DND-41 (cell line): Measurements from ENCODE around the gene ADAMTSL5.

Source experiments
- ATAC-seq: fragments of 200-7000 bp; cut with Tn5 transposase; 3 replicates; pipeline ENCODE4 v1.9.1; 2021; ENCODE audit warnings: low read depth; ENCODE audit not compliant: insufficient read depth
- DNase-seq: peaks from one replicate; pipeline ENCODE4 v3.0.0-alpha.2; 2020
- H2AFZ ChIP-seq: 2 replicates; pipeline ENCODE4 v1.6.0; 2012; ENCODE audit warnings: low read depth, low read length
- H3K27ac ChIP-seq: 2 replicates; pipeline ENCODE4 v1.5.1; 2012; ENCODE audit warnings: low read length, inconsistent platforms
- H3K27me3 ChIP-seq: fragments of 200-600 bp; sonication (generic); 2 replicates; pipeline ENCODE4 v1.6.0; 2012; ENCODE audit warnings: low read length, mild to moderate bottlenecking, inconsistent platforms; ENCODE audit not compliant: insufficient read depth, poor library complexity
- H3K36me3 ChIP-seq: 2 replicates; pipeline ENCODE4 v1.5.1; 2012; ENCODE audit warnings: low read length, inconsistent platforms; ENCODE audit not compliant: insufficient read depth
- H3K4me1 ChIP-seq: 2 replicates; pipeline ENCODE4 v1.5.1; 2012; ENCODE audit warnings: mild to moderate bottlenecking, low read length; ENCODE audit not compliant: insufficient read depth
- H3K4me2 ChIP-seq: 2 replicates; pipeline ENCODE4 v1.6.0; 2012; ENCODE audit warnings: mild to moderate bottlenecking, moderate library complexity, low read length, inconsistent platforms; ENCODE audit not compliant: insufficient read depth
- H3K4me3 ChIP-seq, 2 experiments: fragments of 200-600 bp in 1 of 2; shearing (Covaris generic) in 1 of 2; 2 replicates each; pipeline ENCODE4 v1.5.1; 2012 to 2016; ENCODE audit warnings: inconsistent platforms in 2 of 2, low read length in 2 of 2, mild to moderate bottlenecking in 2 of 2, low read depth in 1 of 2, moderate library complexity in 1 of 2
- H3K79me2 ChIP-seq: 2 replicates; pipeline ENCODE4 v1.6.0; 2012; ENCODE audit warnings: low read length, inconsistent platforms; ENCODE audit not compliant: insufficient read depth
- H3K9ac ChIP-seq: 2 replicates; pipeline ENCODE4 v1.6.0; 2012; ENCODE audit warnings: low read depth, mild to moderate bottlenecking, inconsistent platforms, low read length, moderate library complexity
- H3K9me3 ChIP-seq: 2 replicates; pipeline ENCODE4 v1.5.1; 2012; ENCODE audit warnings: low read length, moderate library complexity, mild to moderate bottlenecking, inconsistent platforms; ENCODE audit not compliant: insufficient read depth, severe bottlenecking
- H4K20me1 ChIP-seq: 2 replicates; pipeline ENCODE4 v1.6.0; 2012; ENCODE audit warnings: low read length; ENCODE audit not compliant: insufficient read depth
- CTCF ChIP-seq: IDR thresholded peaks from 2 replicates; pipeline ENCODE4 v1.5.1; 2012; ENCODE audit warnings: borderline replicate concordance, low read length, moderate library complexity, mild to moderate bottlenecking; ENCODE audit not compliant: poor library complexity, severe bottlenecking; ENCODE audit errors: extremely low read depth
- EZH2 ChIP-seq: IDR thresholded peaks from 3 replicates; pipeline ENCODE4 v1.6.1; 2012; ENCODE audit warnings: borderline replicate concordance, low read depth, mild to moderate bottlenecking, moderate library complexity, low read length, inconsistent platforms; ENCODE audit not compliant: severe bottlenecking

The ADAMTSL5 gene

GRCh38 chr19:1471010-1471514 lies 41.8 kb downstream of the ADAMTSL5 start:
- Histone ChIP-seq H3K79me2 (peaks cover 17% of the 10 kb centered on the region; the same call in 1 of the 2 replicates), H4K20me1 (peaks cover 75% of the 10 kb centered on the region), H2AFZ (no peak overlapping the region), H3K4me1 (peaks cover 23% of the 10 kb centered on the region), H3K27me3 (no peaks in the 10 kb centered on the region), H3K36me3 (peaks cover 14% of the 10 kb centered on the region), H3K4me2 (peak overlapping the region; percentile 69), H3K27ac (no peak overlapping the region), H3K4me3 (peak overlapping the region in 1 of 2 experiments; percentile 44; a peak in 2 of 4 replicates), H3K9ac (peak overlapping the region; percentile 39; the same call in 1 of the 2 replicates), H3K9me3 (no peaks in the 10 kb centered on the region)
- DNase-seq (no peak), ATAC-seq (peak; percentile 22; the same call in 2 of the 3 replicates)
- TF ChIP-seq EZH2 (no peak), CTCF (no peak)

- peak overlapping the region; percentile 69 for H3K4me2 ChIP-seq
- H3K9ac ChIP-seq = peak overlapping the region; percentile 39; the same call in 1 of the 2 replicates
- H3K4me1 ChIP-seq = peaks cover 23% of the 10 kb centered on the region
- no peak overlapping the region for H3K27ac ChIP-seq
- no peak overlapping the region for H2AFZ ChIP-seq
- peak overlapping the region in 1 of 2 experiments; percentile 44; a peak in 2 of 4 replicates for H3K4me3 ChIP-seq
- H3K79me2 ChIP-seq = peaks cover 12% of the 10 kb centered on the region; the same call in 1 of the 2 replicates
- no peaks in the 10 kb centered on the region for H3K9me3 ChIP-seq
- H3K36me3 ChIP-seq = peaks cover 10% of the 10 kb centered on the region
- TF ChIP-seq EZH2 (no peak), CTCF (no peak)
- no peaks in the 10 kb centered on the region for H3K27me3 ChIP-seq
- ATAC-seq = peak; percentile 87
- H4K20me1 ChIP-seq = peaks cover 72% of the 10 kb centered on the region
- peak; percentile 88 for DNase-seq
Measured at GRCh38 chr19:1470305-1471009, 42.4 kb downstream of the ADAMTSL5 start.

GRCh38 chr19:1470055-1470304 lies 42.8 kb downstream of the ADAMTSL5 start:
- DNase-seq (no peak), ATAC-seq (no peak)
- TF ChIP-seq CTCF (no peak), EZH2 (no peak)
- Histone ChIP-seq H3K4me3 (no peak overlapping the region), H3K27me3 (no peaks in the 10 kb centered on the region), H3K79me2 (peaks cover 7% of the 10 kb centered on the region; the same call in 1 of the 2 replicates), H3K9me3 (no peaks in the 10 kb centered on the region), H2AFZ (no peak overlapping the region), H3K4me1 (peaks cover 23% of the 10 kb centered on the region), H3K36me3 (peaks cover 6% of the 10 kb centered on the region; the same call in 1 of the 2 replicates), H3K4me2 (peak overlapping the region; percentile 69), H3K27ac (no peak overlapping the region), H4K20me1 (peaks cover 72% of the 10 kb centered on the region), H3K9ac (no peak overlapping the region)
